GM04503 (cell line): ENCODE measurements around the gene RAB44.

Source experiments
- DNase-seq: peaks from one replicate; pipeline ENCODE4 v3.0.0-alpha.2; 2012; ENCODE audit warnings: low read depth

The RAB44 gene

DNA sequence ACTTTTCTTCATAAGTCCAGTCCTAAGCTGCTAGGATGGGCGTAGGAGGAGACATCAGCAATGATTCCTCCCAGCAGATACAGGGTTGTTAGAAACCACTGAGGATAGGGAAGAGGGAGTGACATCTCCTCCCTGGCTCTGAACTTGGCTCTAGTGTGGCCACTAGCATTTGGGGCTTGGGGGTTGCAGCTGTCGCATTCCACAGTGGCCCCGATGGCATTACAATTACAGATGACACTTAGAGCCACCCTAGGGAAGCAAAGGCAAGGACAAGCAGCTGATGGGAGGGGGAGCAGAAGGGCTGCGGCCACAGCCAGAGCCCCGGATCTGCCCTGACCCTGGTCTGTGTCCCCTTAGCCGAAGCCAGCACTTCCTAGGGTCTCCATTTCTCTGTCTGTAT is 28.6 kb upstream of the RAB44 start:
- DNase-seq, result no peak

DNA sequence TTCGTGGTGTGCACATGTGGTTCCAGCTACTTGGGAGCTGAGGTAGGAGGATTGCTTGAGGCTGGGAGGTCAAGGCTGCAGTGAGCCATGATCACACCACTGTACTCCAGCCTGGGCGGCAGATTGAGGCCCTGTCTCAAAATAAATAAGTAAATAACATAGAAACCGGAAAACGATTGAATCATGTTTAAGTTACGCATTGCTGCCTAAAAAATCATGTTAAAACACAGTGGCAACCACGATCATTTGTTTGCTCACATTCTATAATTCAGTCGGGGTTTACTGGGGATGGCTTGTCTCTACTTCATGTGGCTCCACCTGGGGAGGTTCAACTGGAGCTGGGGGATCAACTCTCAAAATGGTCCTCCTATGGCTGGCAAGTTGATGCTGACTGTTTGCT is 27.4 kb upstream of the RAB44 start:
- DNase-seq, result no peak

- DNase-seq, result no peak
Observed at GRCh38 chr6:36671687-36672375, 25.8 kb upstream of the RAB44 start.

- DNase-seq, result no peak
Observed at GRCh38 chr6:36673882-36674281, 23.7 kb upstream of the RAB44 start.

DNA sequence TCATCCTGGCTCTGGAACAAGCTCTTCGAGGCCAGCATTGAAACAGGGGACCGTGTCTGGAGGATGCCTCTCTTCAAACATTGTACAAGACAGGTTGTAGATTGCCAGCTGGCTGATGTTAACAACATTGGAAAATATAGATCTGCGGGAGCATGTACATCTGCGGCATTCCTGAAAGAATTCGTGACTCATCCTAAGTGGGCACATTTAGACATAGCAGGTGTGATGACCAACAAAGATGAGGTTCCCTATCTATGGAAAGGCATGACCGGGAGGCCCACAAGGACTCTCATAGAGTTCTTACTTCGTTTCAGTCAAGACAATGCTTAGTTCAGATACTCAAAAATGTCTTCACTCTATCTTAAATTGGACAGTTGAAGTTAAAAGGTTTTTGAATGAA is 22.7 kb upstream of the RAB44 start:
- DNase-seq, result no peak

DNA sequence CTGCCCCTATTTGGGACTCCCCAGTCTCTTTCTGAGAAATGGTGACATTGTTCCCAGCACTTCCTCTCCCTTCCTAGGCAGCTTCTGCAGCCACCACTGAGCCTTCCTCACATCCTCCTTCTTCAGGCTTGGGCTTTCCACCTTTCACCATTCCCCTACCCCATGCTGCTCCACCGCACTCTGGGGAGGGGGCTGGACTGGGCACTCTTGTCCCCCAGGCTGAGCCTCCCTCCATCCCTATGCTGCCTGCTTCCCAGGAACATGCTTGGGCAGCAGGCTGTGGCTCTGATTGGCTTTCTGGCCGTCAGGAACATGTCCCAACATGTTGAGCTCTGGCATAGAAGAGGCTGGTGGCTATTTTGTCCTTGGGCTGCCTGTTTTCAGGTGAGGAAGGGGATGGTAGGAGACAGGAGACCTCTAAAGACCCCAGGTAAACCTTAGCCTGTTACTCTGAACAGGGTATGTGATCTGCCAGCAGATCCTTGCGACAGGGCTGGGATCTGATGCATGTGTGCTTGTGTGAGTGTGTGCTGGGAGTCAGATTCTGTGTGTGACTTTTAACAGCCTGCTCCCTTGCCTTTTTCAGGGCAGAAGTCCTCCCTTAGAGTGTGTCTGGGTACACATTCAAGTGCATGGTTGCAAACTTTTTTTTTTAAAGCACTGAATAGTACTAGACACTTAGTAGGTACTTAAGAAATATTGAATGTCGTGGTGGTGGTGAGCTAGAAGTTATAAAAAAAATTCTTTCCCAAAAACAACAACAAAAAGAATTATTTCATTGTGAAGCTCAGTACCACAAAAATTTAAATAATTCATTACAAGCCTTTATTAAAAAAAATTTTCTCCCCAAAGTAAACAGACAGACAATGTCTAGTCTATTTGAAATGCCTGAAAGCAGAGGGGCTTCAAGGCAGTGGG is 21.2 kb upstream of the RAB44 start:
- DNase-seq, result no peak

- no peak for DNase-seq
Observed at GRCh38 chr6:36677059-36677749, 20.4 kb upstream of the RAB44 start.

DNA sequence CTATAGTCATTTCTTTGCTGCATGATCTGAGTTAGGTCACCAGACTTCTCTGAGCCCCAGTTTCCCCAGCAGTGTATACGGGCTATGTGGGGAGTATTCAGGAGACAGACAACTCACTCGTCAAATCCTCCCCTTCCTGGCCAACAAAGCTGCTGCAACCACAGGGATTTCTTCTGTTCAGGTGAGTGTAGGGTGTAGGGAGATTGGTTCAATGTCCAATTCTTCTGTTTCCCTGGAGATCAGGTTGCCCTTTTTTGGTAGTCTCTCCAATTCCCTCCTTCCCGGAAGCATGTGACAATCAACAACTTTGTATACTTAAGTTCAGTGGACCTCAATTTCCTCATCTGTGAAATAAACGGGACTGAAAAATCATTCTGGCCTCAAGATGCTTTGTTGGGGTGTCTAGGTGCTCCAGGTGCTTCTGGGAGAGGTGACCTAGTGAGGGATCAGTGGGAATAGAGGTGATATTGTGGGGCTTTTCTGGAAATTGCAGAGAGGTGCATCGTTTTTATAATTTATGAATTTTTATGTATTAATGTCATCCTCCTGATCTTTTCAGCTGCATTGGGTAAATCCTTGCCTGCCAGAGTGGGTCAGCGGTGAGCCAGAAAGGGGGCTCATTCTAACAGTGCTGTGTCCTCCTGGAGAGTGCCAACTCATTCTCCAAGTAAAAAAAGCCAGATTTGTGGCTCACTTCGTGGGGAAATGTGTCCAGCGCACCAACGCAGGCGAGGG is 19.7 kb upstream of the RAB44 start:
- no peak for DNase-seq

DNA sequence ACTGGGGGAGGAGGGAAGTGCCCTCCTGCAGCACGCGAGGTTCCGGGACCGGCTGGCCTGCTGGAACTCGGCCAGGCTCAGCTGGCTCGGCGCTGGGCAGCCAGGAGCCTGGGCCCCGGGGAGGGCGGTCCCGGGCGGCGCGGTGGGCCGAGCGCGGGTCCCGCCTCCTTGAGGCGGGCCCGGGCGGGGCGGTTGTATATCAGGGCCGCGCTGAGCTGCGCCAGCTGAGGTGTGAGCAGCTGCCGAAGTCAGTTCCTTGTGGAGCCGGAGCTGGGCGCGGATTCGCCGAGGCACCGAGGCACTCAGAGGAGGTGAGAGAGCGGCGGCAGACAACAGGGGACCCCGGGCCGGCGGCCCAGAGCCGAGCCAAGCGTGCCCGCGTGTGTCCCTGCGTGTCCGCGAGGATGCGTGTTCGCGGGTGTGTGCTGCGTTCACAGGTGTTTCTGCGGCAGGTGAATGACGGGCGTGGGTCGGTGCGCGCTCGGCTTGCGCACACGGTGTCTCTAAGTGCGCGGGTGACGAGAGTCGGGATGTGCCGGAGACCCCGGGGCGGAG is 19.1 kb upstream of the RAB44 start, which contains the start of gene CDKN1A:
Gene CDKN1A, plus strand, starts transcription at position 227 of the 555 bp plus-strand sequence. CDS start 5,388 bp downstream, outside the sequence.
- DNase-seq, result peak; percentile 79

DNA sequence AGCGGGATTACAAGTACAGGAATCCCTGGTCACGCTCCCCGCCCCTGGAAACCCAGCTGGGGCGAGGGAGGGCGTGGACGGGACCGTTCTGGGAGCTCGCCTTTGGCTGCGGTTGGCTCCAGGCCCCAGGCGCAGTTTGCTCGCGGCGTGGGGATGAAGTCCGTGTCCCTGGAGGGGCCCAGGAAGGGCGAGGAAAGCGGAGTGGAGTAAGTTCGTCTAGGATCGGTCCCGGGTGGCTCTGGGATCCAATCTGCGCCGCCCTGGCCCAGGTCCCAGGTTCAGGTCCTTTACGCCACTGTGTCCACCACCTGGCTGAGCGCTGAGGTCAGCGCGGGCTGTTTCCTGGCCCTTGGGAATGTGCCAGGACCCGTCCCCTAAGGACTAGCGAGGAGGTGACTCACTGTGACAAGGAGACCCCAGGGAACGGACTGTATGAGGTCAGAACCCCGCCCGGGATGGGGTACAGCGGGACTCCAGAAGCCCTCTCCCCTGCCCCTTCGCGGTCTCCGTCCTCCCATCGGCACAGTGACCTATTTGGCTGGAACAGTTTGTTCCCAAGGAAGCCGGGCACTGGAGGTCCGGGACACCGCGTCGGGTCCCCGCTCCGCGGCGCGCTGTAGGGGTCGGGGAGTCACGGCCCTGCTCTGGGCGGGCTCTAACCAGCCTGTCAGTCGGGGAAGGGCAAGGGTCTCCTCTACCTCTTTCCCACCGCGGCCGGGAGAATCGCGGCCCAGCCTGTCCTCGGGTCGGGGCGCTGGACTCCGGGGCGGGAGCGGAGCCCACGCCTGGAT is 18.4 kb upstream of the RAB44 start:
- DNase-seq, result no peak

- DNase-seq, result no peak
Observed at GRCh38 chr6:36682328-36683144, 15.1 kb upstream of the RAB44 start.

DNA sequence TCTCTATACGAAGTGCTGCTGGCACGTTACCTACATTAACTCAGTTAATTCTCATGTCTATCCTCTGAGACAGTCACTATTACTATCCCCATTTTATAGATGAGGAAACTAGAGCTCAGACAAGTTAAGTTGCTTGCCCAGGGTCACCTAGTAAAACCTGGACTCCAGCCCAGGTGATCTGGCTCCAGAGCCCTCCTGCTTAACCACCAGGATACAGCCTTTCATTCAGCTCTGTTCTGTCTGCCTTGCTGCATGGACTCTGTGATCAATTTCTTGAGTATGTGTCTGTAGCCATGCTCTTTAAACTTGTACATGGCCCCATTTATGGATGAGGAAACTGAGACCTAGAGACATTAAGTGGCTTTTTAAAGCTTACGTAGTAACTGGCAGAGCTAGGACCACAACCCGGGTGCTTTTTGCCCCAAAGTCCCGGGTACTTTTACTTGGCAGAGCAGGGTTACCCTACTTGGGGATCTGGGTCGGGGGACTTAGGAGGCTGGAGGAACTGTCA is 14.4 kb upstream of the RAB44 start:
- no peak for DNase-seq

GRCh38 chr6:36683656-36684446 is 13.8 kb upstream of the RAB44 start:
- DNase-seq, result no peak

DNA sequence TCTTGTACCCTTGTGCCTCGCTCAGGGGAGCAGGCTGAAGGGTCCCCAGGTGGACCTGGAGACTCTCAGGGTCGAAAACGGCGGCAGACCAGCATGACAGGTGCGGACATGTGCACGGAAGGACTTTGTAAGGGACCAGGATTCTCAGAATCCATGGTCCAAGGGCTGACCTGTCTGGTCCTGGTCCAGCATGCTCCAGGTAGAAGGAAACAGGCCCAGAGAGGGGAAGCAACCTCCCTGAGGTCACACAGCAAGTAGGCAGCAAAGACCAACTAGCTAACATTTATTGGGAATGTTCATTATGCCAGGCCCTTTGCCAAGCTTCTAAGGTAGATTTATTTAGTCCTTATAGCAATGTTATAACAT is 13.2 kb upstream of the RAB44 start:
- DNase-seq, result no peak

- DNase-seq, result no peak
Observed at GRCh38 chr6:36685166-36685924, 12.3 kb upstream of the RAB44 start.

- DNase-seq, result no peak
Observed at GRCh38 chr6:36685926-36686667, 11.5 kb upstream of the RAB44 start.
